Hematopoietic multipotent progenitor cell treated with erythropoietin and hydrocortisone succinate and interleukin-3 and kit ligand, for 17 days (in vitro differentiated cells): ENCODE data around the gene GATD1.

Experiments
- DNase-seq: peaks from one replicate; pipeline ENCODE4 v3.0.0-alpha.2; 2015; ENCODE audit warnings: low spot score

GATD1 gene, protein sequence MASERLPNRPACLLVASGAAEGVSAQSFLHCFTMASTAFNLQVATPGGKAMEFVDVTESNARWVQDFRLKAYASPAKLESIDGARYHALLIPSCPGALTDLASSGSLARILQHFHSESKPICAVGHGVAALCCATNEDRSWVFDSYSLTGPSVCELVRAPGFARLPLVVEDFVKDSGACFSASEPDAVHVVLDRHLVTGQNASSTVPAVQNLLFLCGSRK

DNA sequence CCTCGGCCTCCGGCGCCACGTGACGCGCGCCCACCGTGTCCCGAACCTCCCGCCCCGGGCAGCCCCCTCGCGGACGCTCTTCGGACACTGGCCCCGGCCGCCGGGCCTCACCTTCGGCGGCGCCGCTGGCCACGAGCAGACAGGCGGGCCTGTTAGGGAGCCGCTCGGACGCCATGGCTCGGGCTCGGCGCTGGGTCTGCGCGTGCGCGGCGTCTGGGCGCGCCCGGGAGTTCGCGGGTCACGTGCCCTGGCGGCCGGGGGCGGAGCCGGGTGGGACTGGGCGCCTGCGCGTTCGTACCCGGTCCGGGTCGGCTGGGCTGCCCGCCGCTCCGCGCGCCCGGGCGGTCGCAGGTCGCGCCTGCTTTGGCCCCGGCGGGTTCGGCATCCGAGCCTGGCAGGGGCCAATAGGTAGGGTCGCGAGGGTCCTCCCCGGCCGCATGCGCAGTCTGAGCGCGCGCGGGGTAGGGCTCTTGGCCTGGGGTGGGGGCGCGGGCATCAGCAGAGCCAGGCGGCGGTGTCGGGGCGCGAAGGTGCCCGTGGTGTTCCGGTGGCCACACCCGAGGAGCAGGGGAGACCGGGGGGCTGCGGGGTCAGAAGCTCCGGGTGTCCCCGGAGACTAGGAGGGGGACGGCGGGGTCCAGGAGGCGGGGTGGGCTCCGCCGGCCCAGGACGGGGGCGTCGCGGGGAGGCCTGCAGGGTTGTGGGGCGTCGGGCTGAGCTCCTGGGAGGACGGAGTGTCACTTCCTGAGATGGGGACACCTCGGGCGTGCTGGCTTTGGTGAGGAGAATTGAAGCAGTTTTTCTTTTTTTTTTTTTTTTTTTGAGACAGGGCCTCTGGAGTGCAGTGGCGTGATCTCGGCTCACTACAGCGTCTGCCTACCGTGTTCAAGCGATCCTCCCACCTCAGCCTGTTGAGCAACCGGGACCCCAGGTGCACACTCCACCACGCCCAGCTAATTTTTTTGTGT is at the start of gene GATD1:
Gene GATD1, minus strand, starts transcription at position 200 of the 968 bp plus-strand sequence. Its CDS starts 25 bp downstream, at position 175.
- peak; percentile 95 for DNase-seq

- no peak for DNase-seq
Measured at GRCh38 chr11:826836-827145, 49.5 kb upstream of the GATD1 start.

GRCh38 chr11:826227-826621 is 48.9 kb upstream of the GATD1 start:
- DNase-seq, result no peak

DNA sequence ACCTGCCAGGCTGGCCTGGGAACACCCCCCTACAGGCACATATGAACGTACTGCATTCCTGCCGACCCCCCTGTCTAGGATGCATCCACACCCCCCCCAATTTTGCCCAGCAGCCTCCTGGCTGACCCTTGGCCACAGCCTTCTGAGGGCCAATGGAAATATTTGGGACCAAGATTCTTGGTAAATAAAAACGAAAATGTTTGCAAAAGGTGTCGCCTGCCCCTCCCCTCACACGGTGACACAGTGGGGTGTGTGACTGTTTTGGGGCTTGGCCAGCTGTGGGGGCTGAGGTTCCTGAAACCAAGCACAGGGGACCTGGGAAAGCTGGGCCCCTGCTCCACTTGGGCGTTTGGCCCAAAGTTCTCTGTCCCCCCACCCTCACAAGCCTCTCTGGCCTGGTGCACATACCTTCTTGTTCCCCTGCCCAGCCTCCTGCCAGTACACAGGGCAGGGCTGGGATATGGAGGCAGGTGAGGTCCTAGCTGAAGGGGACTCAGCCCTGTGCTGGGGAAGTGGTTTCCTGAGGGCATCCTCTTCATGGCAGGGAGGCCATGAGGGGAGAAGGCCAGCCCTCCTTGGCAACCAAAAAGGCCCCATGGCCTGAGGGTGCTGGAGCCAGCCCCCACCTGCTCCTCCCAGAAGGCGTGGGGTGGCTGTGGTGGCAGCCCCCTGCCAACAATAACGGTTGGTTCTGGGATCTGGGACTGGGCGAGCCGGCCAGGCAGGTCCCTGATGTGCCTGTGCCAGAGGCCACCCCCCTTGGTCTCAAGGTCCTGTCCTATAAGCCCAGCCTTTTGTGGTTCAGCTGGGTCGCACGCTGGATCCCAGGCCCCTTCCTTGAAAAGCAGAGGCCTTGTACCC is 48.3 kb upstream of the GATD1 start:
- DNase-seq, result no peak

DNA sequence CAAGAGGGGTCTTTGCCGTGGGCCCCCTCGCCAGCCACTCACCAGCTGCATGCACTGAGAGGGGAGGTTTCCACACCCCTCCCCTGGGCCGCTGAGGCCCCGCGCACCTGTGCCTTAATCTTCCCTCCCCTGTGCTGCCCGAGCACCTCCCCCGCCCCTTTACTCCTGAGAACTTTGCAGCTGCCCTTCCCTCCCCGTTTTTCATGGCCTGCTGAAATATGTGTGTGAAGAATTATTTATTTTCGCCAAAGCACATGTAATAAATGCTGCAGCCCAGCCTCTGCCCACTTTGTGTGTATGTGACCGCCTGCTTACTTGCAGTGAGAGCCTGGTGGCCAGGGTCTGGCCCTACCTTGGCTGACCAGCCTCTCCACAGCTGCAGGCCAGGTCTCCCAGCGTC is 47.7 kb upstream of the GATD1 start:
- DNase-seq, result no peak

DNA sequence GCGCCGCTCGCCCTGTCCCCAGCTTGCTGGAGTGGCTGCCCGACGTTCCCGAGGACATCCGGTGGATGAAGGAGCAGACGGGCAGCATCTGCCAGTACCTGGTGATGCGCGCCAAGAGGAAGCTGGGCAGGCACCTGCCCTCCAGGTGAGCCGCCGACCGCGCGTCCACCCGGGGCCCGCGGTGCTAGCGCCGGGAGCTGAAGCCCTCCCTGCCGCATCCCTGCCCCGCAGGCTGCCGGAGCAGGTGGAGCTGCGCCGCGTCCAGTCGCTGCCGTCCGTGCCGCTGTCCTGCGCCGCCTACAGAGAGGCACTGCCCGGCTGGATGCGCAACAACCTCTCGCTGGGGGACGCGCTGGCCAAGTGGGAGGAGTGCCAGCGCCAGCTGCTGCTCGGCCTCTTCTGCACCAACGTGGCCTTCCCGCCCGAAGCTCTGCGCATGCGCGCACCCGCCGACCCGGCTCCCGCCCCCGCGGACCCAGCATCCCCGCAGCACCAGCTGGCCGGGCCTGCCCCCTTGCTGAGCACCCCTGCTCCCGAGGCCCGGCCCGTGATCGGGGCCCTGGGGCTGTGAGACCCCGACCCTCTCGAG is 47.1 kb upstream of the GATD1 start:
- no peak for DNase-seq

GRCh38 chr11:823441-824291 is 46.4 kb upstream of the GATD1 start:
- DNase-seq, result no peak

- DNase-seq, result no peak
Measured at GRCh38 chr11:821512-822371, 44.5 kb upstream of the GATD1 start.

DNA sequence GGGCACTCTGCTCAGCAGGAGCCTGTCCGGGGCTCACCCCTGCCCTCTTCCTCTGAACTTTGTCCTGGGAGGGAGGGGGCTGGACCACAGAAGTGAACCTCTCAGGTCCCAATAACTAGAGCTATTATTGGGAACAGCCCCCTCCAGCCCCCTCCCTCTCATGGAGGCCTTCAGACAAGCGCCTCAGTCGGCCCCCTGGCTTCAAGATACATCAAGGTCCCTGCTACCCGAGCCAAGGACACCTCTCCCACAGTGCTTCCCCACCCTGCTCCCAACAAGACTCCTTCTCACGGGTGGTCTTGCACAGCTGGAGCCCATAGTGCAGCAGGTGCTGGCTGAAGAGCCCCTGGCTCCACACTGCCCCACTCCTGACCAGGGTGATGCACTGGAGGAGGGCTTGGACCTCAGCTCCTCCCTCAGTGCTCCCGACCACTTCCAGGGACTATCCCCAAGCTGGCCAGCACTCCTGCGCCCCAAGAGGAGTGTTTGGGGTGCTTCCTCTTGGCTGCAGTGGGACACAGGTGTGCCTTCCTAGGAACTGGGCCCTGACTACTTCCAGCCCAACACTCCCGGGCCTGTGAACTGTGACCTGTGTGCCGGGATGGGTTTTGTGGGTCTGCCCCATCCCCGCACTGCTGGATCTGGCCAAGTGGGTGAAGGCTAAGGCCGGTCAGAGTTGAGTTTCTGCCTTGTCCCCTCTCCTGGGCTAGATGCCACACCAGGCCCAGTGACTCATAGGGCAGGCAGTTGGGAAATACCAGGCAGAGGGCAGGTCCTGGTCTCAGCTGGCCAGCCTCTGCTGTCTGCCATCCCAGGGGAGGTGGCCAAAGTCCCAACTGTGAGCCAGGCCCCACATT is 43.6 kb upstream of the GATD1 start:
- peak; percentile 35 for DNase-seq

DNA sequence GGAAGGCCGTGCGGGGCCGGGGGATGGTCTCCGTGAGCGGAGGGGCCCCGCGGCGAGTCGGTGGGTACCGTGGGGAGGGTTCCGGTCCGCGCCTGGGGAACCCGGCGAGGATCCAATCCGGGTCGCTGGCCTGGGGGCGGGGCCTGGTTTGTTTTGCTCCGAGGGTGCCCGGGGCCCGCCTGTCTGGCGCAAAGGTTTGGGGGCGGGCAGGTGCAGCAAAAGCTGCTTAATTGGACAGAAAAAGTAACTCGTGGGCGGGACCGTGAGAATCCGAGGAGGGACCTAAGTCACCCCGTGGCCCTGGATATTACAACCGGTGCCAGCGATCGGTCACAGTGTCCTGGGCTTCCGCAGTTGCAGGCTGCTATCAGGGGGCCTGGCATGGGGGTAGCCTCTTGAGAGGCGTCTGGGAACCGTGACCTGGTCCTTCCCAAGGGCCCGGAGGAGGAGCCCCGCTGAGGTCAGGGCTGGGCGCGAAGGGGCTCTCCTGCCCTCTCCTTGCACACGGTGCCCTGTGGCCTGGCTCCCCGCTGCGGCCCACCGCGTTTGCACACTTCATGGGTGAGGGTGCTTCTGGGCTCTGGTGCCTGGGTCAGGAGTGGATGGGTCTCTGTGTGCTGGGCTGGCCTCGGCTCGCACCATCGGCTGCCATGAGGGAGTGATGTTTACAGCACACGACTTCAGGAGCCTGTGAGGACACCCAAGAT is 42.8 kb upstream of the GATD1 start:
- peak; percentile 93 for DNase-seq

DNA sequence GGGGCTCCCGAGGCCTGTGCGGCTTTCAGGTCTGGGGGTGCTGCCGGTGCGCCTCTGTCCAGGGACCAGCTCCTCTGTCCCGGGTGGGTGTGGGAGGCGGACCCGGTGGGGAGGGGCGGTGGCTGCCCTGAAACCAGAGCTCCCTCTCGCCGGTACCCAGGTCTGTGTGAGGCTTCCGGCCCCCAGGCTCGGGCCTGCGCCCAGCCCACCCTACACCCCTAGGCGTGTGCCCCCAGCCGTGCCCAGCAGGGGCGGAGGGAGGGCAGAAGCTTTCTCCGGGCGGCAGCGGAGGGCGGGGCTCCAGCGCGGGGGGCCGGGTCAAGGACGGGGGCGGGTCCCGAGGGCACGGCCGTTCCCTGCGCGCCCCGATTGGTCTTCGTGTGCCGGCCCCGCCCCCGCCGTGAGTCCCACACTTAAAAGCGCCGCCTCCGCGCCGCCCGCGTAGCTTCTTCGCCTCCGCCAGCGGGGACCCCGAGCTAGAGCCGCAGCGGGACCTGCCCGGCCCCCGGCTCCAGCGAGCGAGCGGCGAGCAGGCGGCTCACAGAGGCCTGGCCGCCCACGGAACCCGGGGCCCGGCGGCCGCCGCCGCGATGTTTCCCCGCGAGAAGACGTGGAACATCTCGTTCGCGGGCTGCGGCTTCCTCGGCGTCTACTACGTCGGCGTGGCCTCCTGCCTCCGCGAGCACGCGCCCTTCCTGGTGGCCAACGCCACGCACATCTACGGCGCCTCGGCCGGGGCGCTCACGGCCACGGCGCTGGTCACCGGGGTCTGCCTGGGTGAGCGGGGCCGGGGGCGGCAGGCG is 42.0 kb upstream of the GATD1 start:
- DNase-seq, result peak; percentile 93

DNA sequence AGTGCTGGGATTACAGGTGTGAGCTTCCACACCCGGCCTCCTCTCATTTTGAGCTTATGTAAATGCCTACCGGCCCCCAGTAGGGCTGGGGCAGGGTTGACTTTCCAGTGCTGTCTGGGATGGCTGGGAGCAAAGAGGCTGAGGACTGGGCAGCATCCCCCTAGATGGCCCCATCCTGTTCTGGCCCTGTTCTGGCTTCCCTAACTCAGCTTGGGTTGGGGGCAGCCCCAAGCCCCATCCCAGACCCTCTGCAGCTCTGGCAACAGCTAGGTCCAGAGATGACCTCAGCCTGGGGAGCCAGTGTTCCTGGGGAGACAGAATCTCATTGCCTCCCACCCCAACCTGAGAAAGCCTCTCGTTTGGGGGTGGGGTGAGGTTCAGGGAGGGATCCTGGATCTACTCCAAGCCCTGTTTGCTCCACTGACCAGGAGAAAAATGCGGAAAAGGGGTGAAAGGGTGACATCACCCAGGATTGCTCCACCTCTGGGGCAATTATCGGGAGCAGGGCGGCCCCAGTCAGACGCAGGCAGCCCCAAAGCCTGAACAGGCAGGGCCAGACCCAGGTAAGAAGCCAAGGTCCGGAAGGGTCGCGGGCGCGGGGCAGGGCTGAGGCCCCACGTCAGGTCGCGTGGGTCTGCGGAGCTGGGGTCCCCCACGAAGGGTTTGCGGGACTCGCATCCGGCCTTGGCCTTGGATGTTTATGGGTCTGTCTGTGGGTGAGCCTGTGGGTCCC is 41.3 kb upstream of the GATD1 start, which contains the start of gene PNPLA2:
Gene PNPLA2, plus strand, starts transcription at position 519 of the 733 bp plus-strand sequence. CDS start 805 bp downstream, outside the sequence.
- no peak for DNase-seq

DNA sequence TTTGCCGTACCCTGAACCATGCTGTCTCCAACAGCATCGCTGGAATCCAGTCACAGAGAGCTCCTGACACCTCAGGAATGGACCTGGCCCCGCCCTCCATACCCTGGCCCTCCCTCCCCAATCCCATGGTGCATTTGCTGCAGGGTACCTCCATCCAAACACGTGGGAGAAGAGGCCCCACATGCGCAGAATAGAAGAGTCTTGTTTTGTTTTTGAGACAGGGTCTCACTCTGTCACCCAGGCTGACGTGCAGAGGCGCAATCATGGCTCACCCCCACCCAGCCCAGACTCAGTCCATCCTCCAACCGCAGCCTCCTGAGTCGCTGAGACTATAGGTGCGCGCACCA is 39.1 kb upstream of the GATD1 start:
- DNase-seq, result no peak

GRCh38 chr11:815675-816432 is 38.6 kb upstream of the GATD1 start:
- DNase-seq, result no peak

- no peak for DNase-seq
Measured at GRCh38 chr11:813456-814096, 36.3 kb upstream of the GATD1 start.

DNA sequence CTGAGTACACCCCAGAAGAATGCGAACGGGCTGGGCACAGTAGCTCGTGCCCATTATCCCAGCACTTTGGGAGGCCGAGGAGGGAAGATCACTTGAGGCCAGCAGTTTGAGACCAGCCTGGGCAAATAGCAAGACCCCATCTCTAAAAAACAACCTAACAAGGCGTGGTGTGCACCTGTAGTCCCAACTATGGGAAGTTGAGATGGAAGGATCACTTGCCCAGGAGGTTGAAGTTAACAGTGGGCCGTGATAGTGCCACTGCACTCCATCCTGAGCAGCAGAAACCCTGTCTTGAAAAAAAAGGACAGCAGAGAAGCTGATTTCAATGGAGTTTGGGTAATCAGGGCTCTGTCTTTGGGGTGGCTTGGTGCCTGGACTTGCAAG is 35.8 kb upstream of the GATD1 start:
- DNase-seq, result no peak
